Suppressor macrophage treated with lipopolysaccharide for 1 hour (primary cell): Measurements from ENCODE around the gene BRD9.
A peak's percentile ranks its signal among the peaks of the same experiment; 100 is the strongest.
"Not testable (repeated sequence)": the region's sequence is repeated elsewhere in the genome, so short reads cannot be mapped to it uniquely, and the experiment has no call there.

Experiments used
- DNase-seq, 3 donors: peaks; one replicate each; pipeline ENCODE4 v3.0.0-alpha.2; 2020 to 2022

The BRD9 gene

GRCh38 chr5:922436-923280 is 30.1 kb upstream of the BRD9 start:
- DNase-seq: no peak

- DNase-seq: no peak
Observed at GRCh38 chr5:921456-922435, 29.1 kb upstream of the BRD9 start.

- DNase-seq: no peak
Observed at GRCh38 chr5:920321-920720, 27.7 kb upstream of the BRD9 start.

GRCh38 chr5:919356-920000 is 26.9 kb upstream of the BRD9 start:
- no peak for DNase-seq

- DNase-seq: not testable (repeated sequence)
Observed at GRCh38 chr5:918717-919116, 26.1 kb upstream of the BRD9 start.

GRCh38 chr5:916441-917293 is 24.1 kb upstream of the BRD9 start:
- no peak for DNase-seq

- no peak for DNase-seq
Observed at GRCh38 chr5:915946-916345, 23.3 kb upstream of the BRD9 start.

- not testable (repeated sequence) for DNase-seq
Observed at GRCh38 chr5:915346-915745, 22.7 kb upstream of the BRD9 start.

GRCh38 chr5:914612-915011 is 22.0 kb upstream of the BRD9 start:
- no peak for DNase-seq

- DNase-seq: no peak
Observed at GRCh38 chr5:914174-914573, 21.6 kb upstream of the BRD9 start.

GRCh38 chr5:912280-913091 is 19.9 kb upstream of the BRD9 start:
- DNase-seq: peak; percentile 51 to 61 (median 55)

- DNase-seq: no peak
Observed at GRCh38 chr5:911601-912000, 19.0 kb upstream of the BRD9 start.

GRCh38 chr5:910769-911160 is 18.2 kb upstream of the BRD9 start:
- DNase-seq: no peak

GRCh38 chr5:909994-910768 is 17.6 kb upstream of the BRD9 start:
- DNase-seq: no peak

- no peak for DNase-seq
Observed at GRCh38 chr5:909086-909485, 16.5 kb upstream of the BRD9 start.

GRCh38 chr5:908172-908571 is 15.6 kb upstream of the BRD9 start:
- DNase-seq: no peak

- no peak for DNase-seq
Observed at GRCh38 chr5:907366-907910, 14.8 kb upstream of the BRD9 start.

- DNase-seq: no peak
Observed at GRCh38 chr5:905139-905642, 12.6 kb upstream of the BRD9 start.

- no peak for DNase-seq
Observed at GRCh38 chr5:903756-904096, 11.1 kb upstream of the BRD9 start.
